Adrenal gland (tissue), 5 donors: ENCODE measurements around the gene PHIP.

Source experiments
- POLR2A ChIP-seq, 2 donors: fragments of 450-650 bp; IDR thresholded peaks; one replicate each; pipeline ENCODE4 v1.6.1; 2017; ENCODE audit warnings: antibody characterized with exemption in 2 of 2, mild to moderate bottlenecking in 2 of 2, moderate library complexity in 1 of 2
- TF ChIP-seq, protein P1 (sequence below), 6 experiments: fragments of 450-650 bp in 4 of 6; fragments of 200-600 bp in 2 of 6; sonication (generic) in 1 of 6; IDR thresholded peaks; 1 replicate in 5 of 6; 2 replicates in 1 of 6; pipeline versions ENCODE4 v1.5.1 to v1.8.0; 2016 to 2021; ENCODE audit warnings: antibody characterized with exemption in 6 of 6, mild to moderate bottlenecking in 2 of 6, moderate library complexity in 1 of 6
- donor health status: DM: no; HTN: no; CAD: no.

DNA sequence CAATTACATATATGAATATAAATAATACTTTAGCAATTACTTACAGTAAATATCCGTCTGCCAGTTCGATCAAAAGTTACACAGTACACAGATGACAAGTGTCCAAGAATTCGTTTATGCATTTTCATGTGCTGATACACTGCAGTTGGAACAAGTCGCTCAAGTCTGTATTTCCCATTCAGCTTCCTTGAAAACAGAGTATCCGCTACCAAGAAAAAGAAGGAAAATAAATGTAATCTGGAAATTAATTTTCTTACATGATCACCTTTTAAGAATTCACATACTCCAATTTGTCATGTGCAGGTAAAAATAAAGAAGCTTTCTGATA is 35.3 kb downstream of the PHIP start:
- no peak for TF ChIP-seq POLR2A (IDR thresholded peaks at IDR 0.05)
- TF ChIP-seq, protein P1, sequence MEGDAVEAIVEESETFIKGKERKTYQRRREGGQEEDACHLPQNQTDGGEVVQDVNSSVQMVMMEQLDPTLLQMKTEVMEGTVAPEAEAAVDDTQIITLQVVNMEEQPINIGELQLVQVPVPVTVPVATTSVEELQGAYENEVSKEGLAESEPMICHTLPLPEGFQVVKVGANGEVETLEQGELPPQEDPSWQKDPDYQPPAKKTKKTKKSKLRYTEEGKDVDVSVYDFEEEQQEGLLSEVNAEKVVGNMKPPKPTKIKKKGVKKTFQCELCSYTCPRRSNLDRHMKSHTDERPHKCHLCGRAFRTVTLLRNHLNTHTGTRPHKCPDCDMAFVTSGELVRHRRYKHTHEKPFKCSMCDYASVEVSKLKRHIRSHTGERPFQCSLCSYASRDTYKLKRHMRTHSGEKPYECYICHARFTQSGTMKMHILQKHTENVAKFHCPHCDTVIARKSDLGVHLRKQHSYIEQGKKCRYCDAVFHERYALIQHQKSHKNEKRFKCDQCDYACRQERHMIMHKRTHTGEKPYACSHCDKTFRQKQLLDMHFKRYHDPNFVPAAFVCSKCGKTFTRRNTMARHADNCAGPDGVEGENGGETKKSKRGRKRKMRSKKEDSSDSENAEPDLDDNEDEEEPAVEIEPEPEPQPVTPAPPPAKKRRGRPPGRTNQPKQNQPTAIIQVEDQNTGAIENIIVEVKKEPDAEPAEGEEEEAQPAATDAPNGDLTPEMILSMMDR (IDR thresholded peaks at IDR 0.05), result no peak
